ENCODE measurements around the gene RPS6KA2.

Gene RPS6KA2

GRCh38 chr6:166644681-166645080 lies 17.6 kb upstream of the RPS6KA2 start:
- ChIA-PET CTCF (interaction anchor here (0.5 kb wide), 1 partner anchor 345 kb away, joined by 4 read pairs; no protein-coding TSS in a partner anchor), POLR2A (ENCODE audit: low non-redundant PET) (no interaction called here)
- TF ChIP-seq CTCF (conservative IDR thresholded peaks at IDR 0.05; ENCODE audit: low read depth): no peak
- H3K27ac ChIP-seq: no peak overlapping the region
- no peak for DNase-seq (ENCODE audit: low spot score)

GRCh38 chr6:166643891-166644590 lies 17.0 kb upstream of the RPS6KA2 start:
- DNase-seq (ENCODE audit: low spot score): no peak
- CTCF ChIA-PET: interaction anchor here (0.5 kb wide), 1 partner anchor 346 kb away, joined by 4 read pairs; no protein-coding TSS in a partner anchor
- POLR2A ChIA-PET (ENCODE audit: low non-redundant PET): no interaction called here
- no peak for TF ChIP-seq CTCF (conservative IDR thresholded peaks at IDR 0.05; ENCODE audit: low read depth)
- no peak overlapping the region for H3K27ac ChIP-seq

GRCh38 chr6:166642646-166643045 lies 15.6 kb upstream of the RPS6KA2 start:
- ChIA-PET CTCF (no interaction called here), POLR2A (ENCODE audit: low non-redundant PET) (no interaction called here)
- no peak for TF ChIP-seq CTCF (conservative IDR thresholded peaks at IDR 0.05; ENCODE audit: low read depth)

GRCh38 chr6:166640342-166641043 lies 13.4 kb upstream of the RPS6KA2 start:
- no peak overlapping the region for H3K27ac ChIP-seq
- DNase-seq (ENCODE audit: low spot score): no peak
- POLR2A ChIA-PET (ENCODE audit: low non-redundant PET): no interaction called here
- CTCF ChIA-PET: no interaction called here
- TF ChIP-seq CTCF (conservative IDR thresholded peaks at IDR 0.05; ENCODE audit: low read depth): no peak

More at GRCh38 chr6:166642646-166643045, 15.6 kb upstream of the RPS6KA2 start:
- no peak overlapping the region for H3K27ac ChIP-seq
- DNase-seq (ENCODE audit: low spot score): no peak

- ChIA-PET POLR2A (ENCODE audit: low non-redundant PET) (no interaction called here), CTCF (no interaction called here)
- H3K27ac ChIP-seq: no peak overlapping the region
- no peak for TF ChIP-seq CTCF (conservative IDR thresholded peaks at IDR 0.05; ENCODE audit: low read depth)
- DNase-seq (ENCODE audit: low spot score): no peak
Observed at GRCh38 chr6:166639921-166640320, 12.9 kb upstream of the RPS6KA2 start.

DNA sequence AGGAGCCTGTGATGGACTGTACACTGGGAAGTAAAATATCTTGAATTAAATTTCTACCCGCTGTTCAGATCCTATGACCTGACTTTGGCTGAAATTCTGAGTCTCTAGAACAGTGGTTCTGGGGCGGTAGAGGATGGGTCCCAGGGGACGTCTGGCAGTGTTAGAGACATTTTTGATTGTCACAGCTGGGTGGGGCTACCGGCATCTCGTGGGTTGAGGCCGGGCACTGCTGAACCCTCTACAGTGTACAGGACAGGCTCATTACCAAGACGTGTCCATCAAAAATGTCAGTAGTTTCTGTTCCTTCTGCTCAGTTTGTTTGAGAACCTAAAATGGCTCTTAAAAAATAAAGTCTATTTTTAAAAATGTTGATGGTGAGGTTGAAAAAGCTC lies 11.5 kb upstream of the RPS6KA2 start:
- CTCF ChIA-PET: interaction anchor here (0.9 kb wide), 1 partner anchor 14 kb away, joined by 4 read pairs; no protein-coding TSS in a partner anchor
- no peak for TF ChIP-seq CTCF (conservative IDR thresholded peaks at IDR 0.05; ENCODE audit: low read depth)

More for the DNA sequence above, 11.5 kb upstream of the RPS6KA2 start:
- no peak overlapping the region for H3K27ac ChIP-seq
- no peak for DNase-seq (ENCODE audit: low spot score)
- POLR2A ChIA-PET (ENCODE audit: low non-redundant PET): no interaction called here

Measured in RWPE1 (cell line).